ENCODE results near the gene PIAS4. TPM values are rescaled to one million over a fixed set of nuclear protein-coding genes. Genes with fewer than 3 reads are reported as not detected.

The PIAS4 gene
- total RNA-seq, 4 donors from 2014 or later, result 10.6 to 21.6 (median 11.2) TPM

DNA sequence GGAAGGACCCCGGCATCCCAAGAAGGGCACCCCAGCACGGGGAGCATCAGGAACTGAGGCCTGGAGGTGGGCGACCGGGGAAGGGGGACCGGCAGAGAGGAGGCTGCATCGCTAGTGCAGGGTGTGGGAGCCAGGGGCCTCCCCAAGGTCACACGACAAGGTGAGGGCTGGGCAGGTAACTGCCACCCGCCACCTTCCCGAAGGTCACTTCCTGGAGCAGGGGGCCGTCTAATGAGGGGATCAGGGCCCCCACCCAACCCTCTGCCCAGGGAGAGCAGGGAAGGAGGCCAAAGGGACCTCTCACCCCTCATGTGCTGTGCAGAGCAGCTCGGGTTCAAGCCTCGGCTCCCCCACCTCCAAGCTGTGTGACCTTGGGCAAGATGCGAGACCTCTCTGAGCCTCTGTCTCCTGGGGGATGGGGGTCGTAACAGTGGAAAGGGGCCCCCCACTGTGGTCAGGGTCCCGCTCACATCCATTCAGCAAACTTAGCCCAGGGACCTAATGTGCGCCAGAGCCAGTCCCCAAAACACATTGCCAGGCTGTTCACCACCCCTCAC lies 53.2 kb downstream of the PIAS4 start:
- TF ChIP-seq, protein P1, sequence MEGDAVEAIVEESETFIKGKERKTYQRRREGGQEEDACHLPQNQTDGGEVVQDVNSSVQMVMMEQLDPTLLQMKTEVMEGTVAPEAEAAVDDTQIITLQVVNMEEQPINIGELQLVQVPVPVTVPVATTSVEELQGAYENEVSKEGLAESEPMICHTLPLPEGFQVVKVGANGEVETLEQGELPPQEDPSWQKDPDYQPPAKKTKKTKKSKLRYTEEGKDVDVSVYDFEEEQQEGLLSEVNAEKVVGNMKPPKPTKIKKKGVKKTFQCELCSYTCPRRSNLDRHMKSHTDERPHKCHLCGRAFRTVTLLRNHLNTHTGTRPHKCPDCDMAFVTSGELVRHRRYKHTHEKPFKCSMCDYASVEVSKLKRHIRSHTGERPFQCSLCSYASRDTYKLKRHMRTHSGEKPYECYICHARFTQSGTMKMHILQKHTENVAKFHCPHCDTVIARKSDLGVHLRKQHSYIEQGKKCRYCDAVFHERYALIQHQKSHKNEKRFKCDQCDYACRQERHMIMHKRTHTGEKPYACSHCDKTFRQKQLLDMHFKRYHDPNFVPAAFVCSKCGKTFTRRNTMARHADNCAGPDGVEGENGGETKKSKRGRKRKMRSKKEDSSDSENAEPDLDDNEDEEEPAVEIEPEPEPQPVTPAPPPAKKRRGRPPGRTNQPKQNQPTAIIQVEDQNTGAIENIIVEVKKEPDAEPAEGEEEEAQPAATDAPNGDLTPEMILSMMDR (IDR thresholded peaks at IDR 0.05), result no peak
- DNase-seq (ENCODE audit: low spot score), result no peak
- no peak for ATAC-seq (ENCODE audit: low FRiP score)

DNA sequence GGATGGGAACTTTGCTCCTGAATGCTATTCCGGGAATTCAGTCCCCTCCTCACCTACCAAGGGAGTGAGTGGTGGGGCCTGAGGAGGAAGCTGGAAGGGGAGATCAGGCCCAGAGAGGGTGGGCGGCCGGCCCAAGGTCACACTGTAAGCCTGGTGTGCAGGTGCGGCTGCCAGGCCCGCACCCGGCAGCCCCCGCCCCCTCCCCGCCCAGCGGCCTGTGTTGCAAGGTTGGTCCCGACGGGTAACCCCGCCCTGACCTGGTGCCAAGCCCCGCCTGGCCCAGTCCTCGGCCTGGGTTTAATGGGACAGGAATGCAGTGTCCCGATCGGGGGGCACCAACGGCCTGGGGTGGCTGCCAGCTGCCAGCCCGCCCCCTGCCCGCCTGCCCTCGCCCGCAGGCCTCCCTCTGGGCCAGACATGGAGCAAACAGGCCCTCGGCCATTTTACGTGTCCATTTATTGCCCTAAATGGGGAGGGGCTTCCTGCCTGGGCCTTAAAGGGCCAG lies 53.7 kb downstream of the PIAS4 start:
- peak; percentile 62 for DNase-seq (ENCODE audit: low spot score)
- TF ChIP-seq, protein P1 (IDR thresholded peaks at IDR 0.05), result no peak
- ATAC-seq (ENCODE audit: low FRiP score), result peak; percentile 2

DNA sequence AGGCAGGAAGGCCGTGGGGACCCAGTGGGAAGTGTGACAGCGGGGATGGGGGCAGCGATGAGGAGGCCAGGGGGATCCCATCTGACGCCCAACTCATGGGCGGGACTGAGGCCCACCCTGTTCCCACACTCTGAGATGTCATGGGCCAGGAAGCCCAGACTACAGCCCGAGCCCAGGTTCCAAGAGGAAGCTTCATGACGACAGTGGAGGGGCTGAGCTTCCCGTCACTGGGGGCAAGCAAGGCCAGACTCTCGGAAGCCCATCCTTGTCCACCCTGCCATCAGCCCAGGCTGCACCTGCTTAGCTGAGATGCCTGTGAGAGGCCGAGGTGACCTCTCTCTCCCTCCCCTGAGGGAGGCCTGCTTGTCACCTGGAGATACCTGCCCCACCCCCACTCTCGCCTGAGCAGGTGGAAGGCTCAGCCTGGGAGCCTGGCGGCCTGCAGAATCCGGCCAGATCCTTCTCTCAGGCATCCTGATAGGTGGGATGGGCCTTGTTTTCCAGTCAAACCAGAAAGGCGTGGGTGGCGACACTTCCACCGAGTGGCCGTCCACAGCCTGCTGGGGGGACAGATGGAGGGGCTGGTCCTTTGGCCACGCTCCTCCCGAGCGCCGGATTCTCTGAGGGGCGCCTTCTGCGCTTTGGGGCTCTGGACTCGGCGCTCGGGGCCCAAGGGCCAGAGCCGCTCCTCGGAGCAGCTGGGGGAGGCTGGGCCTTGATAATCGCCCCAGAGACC lies 54.3 kb downstream of the PIAS4 start:
- ATAC-seq (ENCODE audit: low FRiP score), result no peak
- no peak for DNase-seq (ENCODE audit: low spot score)
- TF ChIP-seq, protein P1 (IDR thresholded peaks at IDR 0.05), result no peak

DNA sequence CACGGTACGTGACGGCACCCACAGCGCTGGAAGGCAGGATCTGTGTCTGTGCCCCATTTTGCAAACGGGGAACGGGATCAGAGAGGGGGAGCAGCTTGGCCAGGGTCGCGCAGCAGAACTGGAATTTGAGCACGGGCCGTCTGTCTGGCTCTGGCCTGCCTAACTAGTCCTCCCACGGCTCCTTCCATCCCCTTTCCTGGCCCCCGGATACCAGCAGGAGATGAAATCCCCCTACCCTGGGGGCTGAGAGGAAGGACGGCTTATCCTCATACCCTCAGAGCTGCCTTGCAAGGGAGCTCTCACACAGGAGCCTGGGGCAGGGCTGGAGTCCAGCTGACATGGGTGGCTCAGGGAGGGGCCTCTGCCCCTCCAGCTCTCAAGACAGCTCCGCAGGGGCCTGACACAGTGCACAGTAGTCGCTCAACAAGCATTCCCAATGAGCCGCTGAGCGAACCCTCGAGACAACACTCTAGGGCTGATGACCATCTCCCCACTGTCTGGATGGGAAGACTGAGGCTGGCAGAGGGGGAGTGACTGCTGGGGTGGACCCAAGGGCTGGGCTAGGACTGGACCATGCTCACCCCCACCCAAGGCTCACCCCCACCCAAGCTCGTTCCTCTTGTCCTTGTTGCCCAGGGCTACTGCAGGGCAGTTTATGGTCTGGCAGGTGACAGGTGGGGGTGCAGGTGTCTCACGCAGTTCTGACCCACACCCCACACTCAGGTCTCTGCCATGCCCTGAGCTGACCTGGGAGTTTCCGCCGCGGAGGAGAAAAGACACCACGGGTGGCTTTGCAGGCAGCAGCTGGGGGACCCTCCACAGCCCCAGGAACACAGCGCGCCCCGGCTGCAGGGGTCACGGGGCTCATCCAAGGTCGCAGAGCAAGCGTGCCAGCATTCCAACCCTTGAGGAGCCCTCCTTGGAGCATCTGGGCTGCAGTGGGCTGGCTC lies 55.2 kb downstream of the PIAS4 start:
- ATAC-seq (ENCODE audit: low FRiP score), result no peak
- DNase-seq (ENCODE audit: low spot score), result no peak
- TF ChIP-seq, protein P1 (IDR thresholded peaks at IDR 0.05), result no peak

DNA sequence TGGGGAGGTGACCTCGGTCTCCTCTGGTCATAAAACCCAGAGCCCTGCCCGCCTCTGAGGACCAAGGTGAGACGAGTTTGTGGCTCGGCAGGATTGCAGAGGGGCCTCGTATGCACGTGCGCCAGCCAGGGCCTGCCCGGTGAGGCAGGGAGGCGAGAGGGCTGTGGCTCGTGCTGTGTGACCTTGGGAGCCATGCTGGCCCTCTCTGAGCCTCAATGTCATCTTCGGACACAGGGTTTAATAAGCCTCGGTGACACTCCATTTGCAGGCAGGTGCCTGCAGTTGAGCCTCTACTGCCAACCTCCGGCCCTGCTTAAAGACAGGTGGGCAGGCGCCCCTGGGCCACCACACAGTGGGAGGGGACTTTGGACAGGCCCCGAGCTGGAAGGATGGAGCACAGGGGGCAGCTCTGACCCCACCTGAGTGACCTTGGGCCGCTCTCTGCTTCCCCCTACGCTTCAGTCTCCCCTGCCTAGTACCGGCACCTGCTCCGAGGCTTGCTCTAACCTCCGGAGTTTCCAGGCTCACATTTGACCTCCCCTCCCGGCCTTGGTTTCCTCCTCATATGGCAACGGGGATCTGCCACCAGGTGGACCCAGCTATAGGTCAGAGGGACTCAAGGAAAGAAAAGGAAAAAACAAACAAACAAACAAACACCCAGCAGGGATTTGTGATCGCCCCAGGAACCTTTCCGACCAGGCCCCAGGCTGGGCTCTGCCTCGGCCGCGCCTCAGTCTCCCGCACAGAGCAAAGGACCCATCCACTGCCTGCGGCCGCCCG lies 56.0 kb downstream of the PIAS4 start:
- DNase-seq (ENCODE audit: low spot score) (no peak), ATAC-seq (ENCODE audit: low FRiP score) (no peak)
- TF ChIP-seq, protein P1 (IDR thresholded peaks at IDR 0.05), result no peak

DNA sequence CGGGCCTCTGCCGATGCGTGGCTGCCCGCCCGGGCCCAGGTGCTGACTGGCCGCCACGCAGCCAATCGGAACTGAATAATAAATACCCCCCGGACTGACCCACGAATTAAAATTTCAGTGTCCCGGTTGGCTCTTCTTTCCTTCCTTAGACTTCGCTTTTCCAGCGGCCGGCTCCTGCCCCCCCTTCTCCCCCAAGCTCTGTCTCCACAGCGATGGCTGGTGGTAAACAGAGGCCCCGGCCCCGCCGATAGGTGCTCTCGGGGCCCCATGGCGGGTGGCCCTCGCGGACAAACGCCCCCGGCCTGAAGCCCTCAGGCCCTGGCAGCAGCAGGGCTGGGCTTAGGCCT lies 56.6 kb downstream of the PIAS4 start:
- ATAC-seq (ENCODE audit: low FRiP score), result no peak
- TF ChIP-seq, protein P1 (IDR thresholded peaks at IDR 0.05), result no peak
- DNase-seq (ENCODE audit: low spot score), result no peak
